HepG2 (cell line): Measurements from ENCODE around the gene AGRN. TPM values are rescaled to one million over a fixed set of nuclear protein-coding genes. Genes with fewer than 3 reads are reported as not detected.

Experiments used
- ATAC-seq: fragments of 200-7000 bp; cut with Tn5 transposase; 3 replicates; pipeline ENCODE4 v1.9.1; 2020; ENCODE audit warnings: mild to moderate bottlenecking, moderate library complexity
- BruUV-seq: library from RNA; stranded (reverse); fragments of 400-500 nt; replicated peaks from 2 replicates; lab custom pipeline; 2021; lab: Mats Ljungman, UMichigan
- CTCF ChIA-PET: fragments of 300-600 bp; formaldehyde crosslinking; extraction: SDS; loops from one replicate; lab custom pipeline; 2021; ENCODE audit warnings: low total read pairs, inconsistent platforms, low intra/inter-chr PET ratio; lab: Yijun Ruan, JAX
- POLR2A ChIA-PET: fragments of 350-600 bp; sonication (Branson Sonifier 250); formaldehyde crosslinking; loops from one replicate; lab custom pipeline; 2020; ENCODE audit warnings: antibody characterized with exemption, inconsistent platforms; lab: Yijun Ruan, JAX
- DNase-seq: peaks from one replicate; pipeline ENCODE4 v3.0.0-alpha.2; 2015; ENCODE audit warnings: low spot score
- FAIRE-seq: peaks from 3 replicates; lab custom pipeline; 2011; peaks lifted over from hg19 to GRCh38; lab: Jason Lieb, UNC
- H2AFZ ChIP-seq: one replicate; pipeline ENCODE4 v1.6.1; 2011; ENCODE audit warnings: low read length, inconsistent platforms
- H3K27ac ChIP-seq: fragments of 300-600 bp; 3 replicates; pipeline ENCODE4 v1.8.0; 2011; ENCODE audit warnings: mixed run types, mild to moderate bottlenecking, mixed read lengths, low read length, inconsistent platforms; ENCODE audit not compliant: insufficient read depth; ENCODE audit errors: extremely low read length
- H3K27me3 ChIP-seq, 2 experiments: fragments of 200-600 bp in 1 of 2; 2 replicates in 1 of 2; 3 replicates in 1 of 2; pipeline versions ENCODE4 v1.6.0 to v1.8.0; 2011; ENCODE audit warnings: low read length in 2 of 2, mild to moderate bottlenecking in 2 of 2, moderate library complexity in 2 of 2, inconsistent platforms in 1 of 2; ENCODE audit not compliant: insufficient read depth in 2 of 2, control insufficient read depth in 1 of 2
- H3K36me3 ChIP-seq, 2 experiments: fragments of 200-600 bp in 1 of 2; replicated peaks in 1 of 2; 2 replicates in 1 of 2; 3 replicates in 1 of 2; pipeline versions ENCODE4 v1.5.1 to v1.8.0; 2011; ENCODE audit warnings: low read length in 2 of 2, inconsistent platforms in 1 of 2; ENCODE audit not compliant: insufficient read depth in 2 of 2, control insufficient read depth in 1 of 2
- H3K4me1 ChIP-seq: 2 replicates; pipeline ENCODE4 v1.5.1; 2012; ENCODE audit warnings: low read length, inconsistent platforms; ENCODE audit not compliant: insufficient read depth
- H3K4me2 ChIP-seq: 2 replicates; pipeline ENCODE4 v1.6.0; 2011; ENCODE audit warnings: low read depth, low read length, inconsistent platforms
- H3K4me3 ChIP-seq, 3 experiments: fragments of 200-600 bp in 1 of 3; sonication (generic), shearing (Covaris generic) in 1 of 3; replicated peaks in 1 of 3; 2 replicates each; pipeline ENCODE4 v1.5.1; 2011 to 2016; ENCODE audit warnings: low read length in 3 of 3, inconsistent platforms in 2 of 3, low read depth in 2 of 3, mild to moderate bottlenecking in 2 of 3, control low read depth in 1 of 3, mixed read lengths in 1 of 3; ENCODE audit not compliant: insufficient read depth in 1 of 3
- H3K79me2 ChIP-seq: one replicate; pipeline ENCODE4 v1.6.1; 2011; ENCODE audit warnings: low read length, inconsistent platforms; ENCODE audit not compliant: insufficient read depth
- H3K9ac ChIP-seq: 2 replicates; pipeline ENCODE4 v1.6.0; 2011; ENCODE audit warnings: mild to moderate bottlenecking, low read depth, low read length, inconsistent platforms; ENCODE audit not compliant: insufficient read depth
- H3K9me3 ChIP-seq: 2 replicates; pipeline ENCODE4 v1.5.1; 2012; ENCODE audit warnings: mild to moderate bottlenecking, low read length
- H4K20me1 ChIP-seq: 2 replicates; pipeline ENCODE4 v1.6.0; 2011; ENCODE audit warnings: inconsistent platforms, mild to moderate bottlenecking, low read length, moderate library complexity; ENCODE audit not compliant: insufficient read depth
- BRCA1 ChIP-seq: sonication (generic); formaldehyde crosslinking; IDR thresholded peaks from 2 replicates; pipeline ENCODE4 v1.4.0; 2020; ENCODE audit warnings: missing genetic modification reagents
- CC2D1A ChIP-seq: sonication (generic); formaldehyde crosslinking; IDR thresholded peaks from 2 replicates; pipeline ENCODE4 v1.8.1; 2023; ENCODE audit warnings: mild to moderate bottlenecking, missing genetic modification reagents
- FLYWCH1 ChIP-seq: sonication (generic); formaldehyde crosslinking; IDR thresholded peaks from 2 replicates; pipeline ENCODE4 v1.8.1; 2023; ENCODE audit warnings: mild to moderate bottlenecking, missing genetic modification reagents
- HOXA3 ChIP-seq: sonication (generic); formaldehyde crosslinking; IDR thresholded peaks from 2 replicates; pipeline ENCODE4 v1.5.0; 2020; ENCODE audit warnings: missing genetic modification reagents
- MYC ChIP-seq: sonication (generic); formaldehyde crosslinking; IDR thresholded peaks from 2 replicates; pipeline ENCODE4 v1.9.0; 2021; ENCODE audit warnings: missing genetic modification reagents, borderline replicate concordance
- MYNN ChIP-seq: sonication (generic); formaldehyde crosslinking; IDR thresholded peaks from 2 replicates; pipeline ENCODE4 v1.4.0; 2020; ENCODE audit warnings: mild to moderate bottlenecking, low read depth, missing genetic modification reagents
- NFE2 ChIP-seq: sonication (generic); formaldehyde crosslinking; IDR thresholded peaks from 2 replicates; pipeline ENCODE4 v1.4.0; 2020; ENCODE audit warnings: missing genetic modification reagents
- PREB ChIP-seq: sonication (generic); formaldehyde crosslinking; IDR thresholded peaks from 2 replicates; pipeline ENCODE4 v1.4.0; 2020; ENCODE audit warnings: missing genetic modification reagents
- SETDB1 ChIP-seq: sonication (generic); formaldehyde crosslinking; IDR thresholded peaks from 2 replicates; pipeline ENCODE4 v1.5.1; 2020; ENCODE audit warnings: missing genetic modification reagents, mild to moderate bottlenecking, borderline replicate concordance
- ZBTB7B ChIP-seq: sonication (generic); formaldehyde crosslinking; IDR thresholded peaks from 2 replicates; pipeline ENCODE4 v1.4.0; 2020; ENCODE audit warnings: missing genetic modification reagents
- ZKSCAN8 ChIP-seq: IDR thresholded peaks from 2 replicates; pipeline ENCODE4 v1.6.1; 2016; ENCODE audit warnings: borderline replicate concordance, missing genetic modification reagents, missing compliant biosample characterization
- ZNF20 ChIP-seq: sonication (generic); formaldehyde crosslinking; IDR thresholded peaks from 2 replicates; pipeline ENCODE4 v1.4.0; 2020; ENCODE audit warnings: mild to moderate bottlenecking, moderate library complexity, missing genetic modification reagents
- ZNF234 ChIP-seq: sonication (generic); formaldehyde crosslinking; conservative IDR thresholded peaks from 2 replicates; pipeline ENCODE4 v1.5.1; 2020; ENCODE audit warnings: mild to moderate bottlenecking, missing genetic modification reagents
- ZNF256 ChIP-seq: sonication (generic); formaldehyde crosslinking; conservative IDR thresholded peaks from 2 replicates; pipeline ENCODE4 v1.4.0; 2020; ENCODE audit warnings: missing genetic modification reagents
- WGBS: methylation state at CpG from one replicate; pipeline ENCODE4 v1.1.6; 2017; ENCODE audit warnings: low lambda C conversion rate; 5-methylcytosine and 5-hydroxymethylcytosine counted together
- in situ Hi-C: cut with HindIII; loops from 2 replicates; pipeline ENCODE4 v1.10.0; 2017; ENCODE audit warnings: low pct_unique_long_range_greater_than_20kb; ENCODE audit not compliant: extremely low pct_ligation_motif_present
- intact Hi-C: fragments of 100-400 bp; cut with micrococcal nuclease; formaldehyde crosslinking; loops from one replicate; pipeline ENCODE4 v1.10.0; 2022; ENCODE audit not compliant: unreplicated experiment
- polyA plus RNA-seq, 8 experiments: library from polyadenylated mRNA; depleted of rRNA in 3 of 8; stranded (reverse) in 7 of 8; unstranded in 1 of 8; fragments of >200 nt; fragmentation: Illumina TruSeq in 4 of 8; extraction: Trizol in 4 of 8; gene quantifications; 2 replicates each; pipeline versions ENCODE4 v1.2.1 to v1.2.3, GENCODE V29; 2011 to 2016; ENCODE audit warnings: low read depth in 4 of 8, missing spikeins in 1 of 8, mixed read lengths in 1 of 8; ENCODE audit not compliant: insufficient read depth in 1 of 8
- total RNA-seq, 5 experiments: library from RNA; depleted of rRNA; stranded (reverse); fragments of >200 nt; fragmentation: Illumina TruSeq; extraction: Trizol; gene quantifications; 2 replicates each; pipeline ENCODE4 v1.2.3, GENCODE V29; 2016; ENCODE audit warnings: low read depth in 1 of 5

AGRN gene
- total and polyA plus RNA-seq, 2 of the 13 experiments (the other 11 are each of a cell fraction or from before 2014, with no cell fraction given) = 29.8 to 65.2 TPM

DNA sequence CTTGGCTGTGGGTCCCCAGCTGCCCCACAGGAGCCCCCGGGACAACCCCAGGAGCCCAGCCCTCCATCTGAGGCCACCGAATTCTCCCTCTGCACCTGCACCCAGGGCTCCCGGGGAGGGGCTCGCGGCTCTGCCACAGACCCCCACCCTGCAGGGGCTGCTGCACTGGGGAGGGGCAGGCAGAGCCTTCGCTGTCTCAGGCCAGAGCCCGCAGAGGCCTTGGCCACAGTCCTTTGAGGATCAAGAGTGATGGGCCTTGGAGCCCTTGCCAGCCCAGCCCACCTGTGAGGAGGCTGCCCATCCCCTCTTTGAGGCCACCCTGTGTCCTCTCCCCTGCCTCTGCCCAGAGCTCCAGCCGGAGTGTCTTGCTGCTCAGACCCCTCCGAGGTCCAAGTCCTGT lies 44.6 kb upstream of the AGRN start:
- Histone ChIP-seq H3K36me3 (no peaks in the 10 kb centered on the region), H3K4me3 (no peak overlapping the region; a peak in 1 of 6 replicates), H4K20me1 (no peaks in the 10 kb centered on the region), H3K9ac (no peak overlapping the region), H3K79me2 (no peaks in the 10 kb centered on the region), H3K27ac (no peak overlapping the region), H3K4me2 (peak overlapping the region; percentile 92; the same call in 1 of the 2 replicates), H3K27me3 (peaks cover 3 to 16% of the 10 kb centered on the region in 2 experiments), H3K4me1 (peaks cover 19% of the 10 kb centered on the region), H2AFZ (no peak overlapping the region), H3K9me3 (no peaks in the 10 kb centered on the region)
- POLR2A ChIA-PET = interaction anchor here (1.3 to 1.5 kb wide), 2 partner anchors 8 to 84 kb away, joined by 3 to 11 read pairs; partner anchors contain the start of gene PLEKHN1
- BruUV-seq = no TSS peak
- no peak for FAIRE-seq
- CTCF ChIA-PET = interaction anchor here (1.2 to 1.4 kb wide), 2 partner anchors 10 to 71 kb away, joined by 3 to 5 read pairs; no protein-coding TSS in a partner anchor
- WGBS = 95% methylated on average over 4 of the region's 9 CpGs
- in situ Hi-C loops (no loop called here), intact Hi-C loops (no loop called here)
- TF ChIP-seq CC2D1A (CRISPR knock-in tag) (no peak), FLYWCH1 (CRISPR knock-in tag) (no peak), ZNF256 (CRISPR knock-in tag) (no peak), SETDB1 (CRISPR knock-in tag) (no peak), MYNN (CRISPR knock-in tag) (no peak), ZBTB7B (CRISPR knock-in tag) (no peak), HOXA3 (CRISPR knock-in tag) (no peak), ZNF20 (no peak), BRCA1 (CRISPR knock-in tag) (no peak), ZNF234 (no peak), MYC (CRISPR knock-in tag) (no peak), NFE2 (CRISPR knock-in tag) (no peak), PREB (CRISPR knock-in tag) (no peak), ZKSCAN8 (no peak)
- no peak for DNase-seq
- ATAC-seq = no peak
